ENCODE results near the gene STPG4. TPM values are rescaled to one million over a fixed set of nuclear protein-coding genes. Genes with fewer than 3 reads are reported as not detected.
"Not testable (repeated sequence)": the region's sequence is repeated elsewhere in the genome, so short reads cannot be mapped to it uniquely, and the experiment has no call there.

Gene STPG4
- total RNA-seq, 2 experiments from 2014 or later = not detected

GRCh38 chr2:47147021-47147420 is 8.1 kb downstream of the STPG4 start:
- H3K27ac Mint-ChIP-seq = no peak overlapping the region
- DNase-seq = no peak
- H3K9me3 Mint-ChIP-seq = peaks cover 4% of the 10 kb centered on the region
- POLR2A ChIA-PET = no interaction called here
- peaks cover 6% of the 10 kb centered on the region for H3K4me1 Mint-ChIP-seq (ENCODE audit: low read depth)
- H3K36me3 Mint-ChIP-seq = peaks cover 26% of the 10 kb centered on the region
- CTCF ChIA-PET = no interaction called here
- intact Hi-C loops (cut with micrococcal nuclease) = no loop called here
- no peak overlapping the region for H3K4me3 Mint-ChIP-seq
- no peaks in the 10 kb centered on the region for H3K27me3 Mint-ChIP-seq

- no peak for DNase-seq
- POLR2A ChIA-PET = no interaction called here
- no peak overlapping the region for H3K27ac Mint-ChIP-seq
- peaks cover 6% of the 10 kb centered on the region for H3K4me1 Mint-ChIP-seq (ENCODE audit: low read depth)
- H3K27me3 Mint-ChIP-seq = no peaks in the 10 kb centered on the region
- intact Hi-C loops (cut with micrococcal nuclease) = no loop called here
- no peak overlapping the region for H3K4me3 Mint-ChIP-seq
- CTCF ChIA-PET = no interaction called here
- peaks cover 4% of the 10 kb centered on the region for H3K9me3 Mint-ChIP-seq
- peaks cover 32% of the 10 kb centered on the region for H3K36me3 Mint-ChIP-seq
Measured at GRCh38 chr2:47145466-47145865, 9.6 kb downstream of the STPG4 start.

- H3K27ac Mint-ChIP-seq = no peak overlapping the region
- intact Hi-C loops (cut with micrococcal nuclease) = no loop called here
- CTCF ChIA-PET = interaction anchor here (0.8 kb wide), 1 partner anchor 181 kb away, joined by 3 read pairs; no protein-coding TSS in a partner anchor
Measured at GRCh38 chr2:47141520-47141919, 13.6 kb downstream of the STPG4 start.

GRCh38 chr2:47134386-47135090 is 20.6 kb downstream of the STPG4 start:
- POLR2A ChIA-PET = interaction anchor here (1.1 kb wide), 1 partner anchor 43 kb away, joined by 3 read pairs; no protein-coding TSS in a partner anchor
- intact Hi-C loops (cut with micrococcal nuclease) = no loop called here
- Mint-ChIP-seq H3K4me3 (no peak overlapping the region), H3K36me3 (peaks cover 6% of the 10 kb centered on the region), H3K9me3 (peaks cover 32% of the 10 kb centered on the region), H3K4me1 (ENCODE audit: low read depth) (no peaks in the 10 kb centered on the region), H3K27ac (no peak overlapping the region), H3K27me3 (no peaks in the 10 kb centered on the region)
- DNase-seq = no peak
- CTCF ChIA-PET = no interaction called here

More at GRCh38 chr2:47141520-47141919, 13.6 kb downstream of the STPG4 start:
- POLR2A ChIA-PET = no interaction called here
- H3K27me3 Mint-ChIP-seq = no peaks in the 10 kb centered on the region
- peaks cover 6% of the 10 kb centered on the region for H3K4me1 Mint-ChIP-seq (ENCODE audit: low read depth)
- H3K9me3 Mint-ChIP-seq = peaks cover 21% of the 10 kb centered on the region
- DNase-seq = no peak
- peaks cover 30% of the 10 kb centered on the region for H3K36me3 Mint-ChIP-seq
- no peak overlapping the region for H3K4me3 Mint-ChIP-seq

- intact Hi-C loops (cut with micrococcal nuclease) = no loop called here
- Mint-ChIP-seq H3K4me3 (no peak overlapping the region), H3K27ac (no peak overlapping the region), H3K9me3 (peaks cover 24% of the 10 kb centered on the region), H3K27me3 (no peaks in the 10 kb centered on the region), H3K36me3 (peaks cover 3% of the 10 kb centered on the region), H3K4me1 (ENCODE audit: low read depth) (no peaks in the 10 kb centered on the region)
- ChIA-PET CTCF (no interaction called here), POLR2A (interaction anchor here (0.7 kb wide), 1 partner anchor 11 kb away, joined by 3 read pairs; no protein-coding TSS in a partner anchor)
- DNase-seq = no peak
Measured at GRCh38 chr2:47133046-47133445, 22.1 kb downstream of the STPG4 start.

GRCh38 chr2:47129191-47129706 is 25.9 kb downstream of the STPG4 start:
- peaks cover 5% of the 10 kb centered on the region for H3K36me3 Mint-ChIP-seq
- ChIA-PET CTCF (no interaction called here), POLR2A (no interaction called here)
- peaks cover 2% of the 10 kb centered on the region for H3K27me3 Mint-ChIP-seq
- DNase-seq = no peak
- intact Hi-C loops (cut with micrococcal nuclease) = no loop called here
- H3K4me3 Mint-ChIP-seq = no peak overlapping the region
- no peaks in the 10 kb centered on the region for H3K4me1 Mint-ChIP-seq (ENCODE audit: low read depth)
- H3K27ac Mint-ChIP-seq = no peak overlapping the region
- H3K9me3 Mint-ChIP-seq = peaks cover 10% of the 10 kb centered on the region

GRCh38 chr2:47128705-47129104 is 26.4 kb downstream of the STPG4 start:
- no peak overlapping the region for H3K27ac Mint-ChIP-seq
- H3K9me3 Mint-ChIP-seq = peaks cover 7% of the 10 kb centered on the region
- DNase-seq = no peak
- intact Hi-C loops (cut with micrococcal nuclease) = no loop called here
- POLR2A ChIA-PET = no interaction called here
- H3K27me3 Mint-ChIP-seq = peaks cover 2% of the 10 kb centered on the region
- H3K36me3 Mint-ChIP-seq = peaks cover 5% of the 10 kb centered on the region
- H3K4me1 Mint-ChIP-seq (ENCODE audit: low read depth) = no peaks in the 10 kb centered on the region
- CTCF ChIA-PET = no interaction called here
- H3K4me3 Mint-ChIP-seq = no peak overlapping the region

GRCh38 chr2:47127862-47128543 is 27.1 kb downstream of the STPG4 start:
- H3K27me3 Mint-ChIP-seq = peaks cover 2% of the 10 kb centered on the region
- no peak for DNase-seq
- ChIA-PET CTCF (no interaction called here), POLR2A (no interaction called here)
- intact Hi-C loops (cut with micrococcal nuclease) = no loop called here
- H3K36me3 Mint-ChIP-seq = peaks cover 5% of the 10 kb centered on the region
- peaks cover 7% of the 10 kb centered on the region for H3K9me3 Mint-ChIP-seq
- no peaks in the 10 kb centered on the region for H3K4me1 Mint-ChIP-seq (ENCODE audit: low read depth)
- no peak overlapping the region for H3K27ac Mint-ChIP-seq
- no peak overlapping the region for H3K4me3 Mint-ChIP-seq

- intact Hi-C loops (cut with micrococcal nuclease) = no loop called here
- H3K4me1 Mint-ChIP-seq (ENCODE audit: low read depth) = no peaks in the 10 kb centered on the region
- H3K27ac Mint-ChIP-seq = no peak overlapping the region
- no peak overlapping the region for H3K4me3 Mint-ChIP-seq
- H3K27me3 Mint-ChIP-seq = peaks cover 2% of the 10 kb centered on the region
- peaks cover 7% of the 10 kb centered on the region for H3K9me3 Mint-ChIP-seq
- CTCF ChIA-PET = no interaction called here
- no peak for DNase-seq
- peaks cover 5% of the 10 kb centered on the region for H3K36me3 Mint-ChIP-seq
- POLR2A ChIA-PET = no interaction called here
Measured at GRCh38 chr2:47126783-47127182, 28.3 kb downstream of the STPG4 start.

GRCh38 chr2:47124740-47125139 is 30.4 kb downstream of the STPG4 start:
- H3K4me1 Mint-ChIP-seq (ENCODE audit: low read depth); H3K27ac Mint-ChIP-seq; H3K9me3 Mint-ChIP-seq; DNase-seq; H3K4me3 Mint-ChIP-seq; POLR2A ChIA-PET; H3K27me3 Mint-ChIP-seq; intact Hi-C loops (cut with micrococcal nuclease); CTCF ChIA-PET; H3K36me3 Mint-ChIP-seq: not testable (repeated sequence)

- intact Hi-C loops (cut with micrococcal nuclease); H3K27ac Mint-ChIP-seq; H3K9me3 Mint-ChIP-seq: not testable (repeated sequence)
Measured at GRCh38 chr2:47120424-47120823, 34.7 kb downstream of the STPG4 start.

GRCh38 chr2:47119001-47119400 is 36.1 kb downstream of the STPG4 start:
- no peak for DNase-seq
- CTCF ChIA-PET = interaction anchor here (0.9 kb wide), 1 partner anchor 204 kb away, joined by 3 read pairs; no protein-coding TSS in a partner anchor
- no peaks in the 10 kb centered on the region for H3K4me1 Mint-ChIP-seq (ENCODE audit: low read depth)
- POLR2A ChIA-PET = no interaction called here
- H3K4me3 Mint-ChIP-seq = no peak overlapping the region
- no peaks in the 10 kb centered on the region for H3K36me3 Mint-ChIP-seq
- H3K9me3 Mint-ChIP-seq = no peaks in the 10 kb centered on the region
- H3K27me3 Mint-ChIP-seq = no peaks in the 10 kb centered on the region
- intact Hi-C loops (cut with micrococcal nuclease) = no loop called here
- H3K27ac Mint-ChIP-seq = no peak overlapping the region

More at GRCh38 chr2:47120424-47120823, 34.7 kb downstream of the STPG4 start:
- DNase-seq; H3K36me3 Mint-ChIP-seq; H3K27me3 Mint-ChIP-seq; H3K4me1 Mint-ChIP-seq (ENCODE audit: low read depth); H3K4me3 Mint-ChIP-seq; POLR2A ChIA-PET; CTCF ChIA-PET: not testable (repeated sequence)

All from activated CD4-positive, alpha-beta memory T cell treated with anti-CD3 and anti-CD28 coated beads for 36 hours (primary cell).